GM12865 (cell line): ENCODE data around the gene NES.

Experiments
- DNase-seq: peaks from one replicate; pipeline ENCODE4 v3.0.0; 2010; ENCODE audit warnings: low read depth
- H3K4me3 ChIP-seq: 2 replicates; pipeline ENCODE4 v1.5.1; 2011; ENCODE audit warnings: mild to moderate bottlenecking, low read depth, low read length, control low read depth
- CTCF ChIP-seq: IDR thresholded peaks from 2 replicates; pipeline ENCODE4 v1.5.1; 2011; ENCODE audit warnings: low read length, control low read depth, low read depth, inconsistent platforms; ENCODE audit not compliant: insufficient read depth; ENCODE audit errors: missing control alignments

NES gene

GRCh38 chr1:156665539-156665938 lies 11.7 kb downstream of the NES start:
- TF ChIP-seq CTCF: no peak
- no peak for DNase-seq
- no peak overlapping the region for H3K4me3 ChIP-seq

GRCh38 chr1:156664767-156665411 lies 12.3 kb downstream of the NES start:
- peak; percentile 81 for DNase-seq
- no peak for TF ChIP-seq CTCF
- no peak overlapping the region for H3K4me3 ChIP-seq

GRCh38 chr1:156664046-156664766 lies 13.0 kb downstream of the NES start:
- no peak for TF ChIP-seq CTCF
- no peak overlapping the region for H3K4me3 ChIP-seq
- no peak for DNase-seq

GRCh38 chr1:156663178-156663577 lies 14.0 kb downstream of the NES start:
- no peak for TF ChIP-seq CTCF
- H3K4me3 ChIP-seq: no peak overlapping the region
- DNase-seq: peak; percentile 18

GRCh38 chr1:156662800-156663055 lies 14.5 kb downstream of the NES start:
- DNase-seq: no peak
- no peak overlapping the region for H3K4me3 ChIP-seq
- no peak for TF ChIP-seq CTCF

GRCh38 chr1:156662005-156662799 lies 15.0 kb downstream of the NES start:
- TF ChIP-seq CTCF: no peak
- no peak overlapping the region; the same call in 1 of the 2 replicates for H3K4me3 ChIP-seq
- peak; percentile 26 for DNase-seq
